ENCODE measurements around the gene MAGI2. TPM values are rescaled to one million over a fixed set of nuclear protein-coding genes. Genes with fewer than 3 reads are reported as not detected.

Gene MAGI2
- total RNA-seq, 1 experiment from 2014 or later = 0.52 TPM

DNA sequence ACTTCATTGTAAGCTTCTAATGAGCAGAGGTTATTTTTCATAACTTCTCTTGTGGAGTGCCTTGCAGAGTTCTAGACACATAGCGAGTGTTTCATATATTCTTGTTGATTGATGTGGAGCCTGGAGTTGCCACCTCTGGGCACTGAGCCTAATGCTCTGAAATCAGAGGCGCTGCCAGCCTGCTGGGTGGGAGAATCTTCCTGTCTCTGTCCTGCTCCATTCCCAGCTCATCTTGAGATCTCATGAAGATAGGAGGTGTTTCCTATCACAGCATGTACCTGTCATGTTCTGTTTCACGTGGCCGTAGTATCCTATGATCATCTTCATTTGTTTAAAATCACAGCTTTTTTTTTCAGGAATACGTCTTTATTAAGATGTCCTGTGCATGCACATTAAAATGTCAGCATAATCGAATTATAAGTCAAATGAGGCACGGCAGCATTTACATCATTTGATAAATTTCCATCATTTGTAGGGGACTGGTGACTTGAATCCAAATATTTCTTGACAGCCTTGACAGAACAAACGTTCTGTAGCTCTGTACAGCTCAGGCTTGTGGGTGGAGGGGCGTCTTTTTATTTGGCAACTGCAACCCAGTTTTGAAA lies 1261.9 kb downstream of the MAGI2 start:
- intact Hi-C loops (cut with micrococcal nuclease; ENCODE audit: unreplicated experiment) = no loop called here
- no peak for DNase-seq

DNA sequence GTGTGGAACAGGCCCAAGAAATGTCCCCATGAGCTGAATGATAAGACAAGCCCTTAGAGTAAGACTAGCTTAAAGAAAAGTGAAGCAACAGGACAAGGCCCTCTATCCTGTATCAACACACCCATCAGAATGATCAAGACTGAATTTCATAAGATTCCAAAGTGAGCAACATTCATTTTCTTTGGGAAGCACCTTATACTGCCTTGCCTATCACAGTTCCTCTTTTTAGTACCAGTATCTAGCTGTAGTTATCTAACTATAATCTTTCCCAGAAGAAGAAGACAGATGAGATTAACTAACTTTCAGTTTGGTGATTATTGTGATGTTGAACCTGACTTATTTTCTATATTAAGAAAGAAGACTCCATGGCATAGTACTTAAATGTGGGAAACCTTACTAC lies 1263.7 kb downstream of the MAGI2 start:
- Mint-ChIP-seq H3K4me1 (ENCODE audit: low read depth, unreplicated experiment) (no peaks in the 10 kb centered on the region), H3K4me3 (ENCODE audit: low read depth, unreplicated experiment) (no peak overlapping the region), H3K9me3 (ENCODE audit: low read depth, unreplicated experiment) (no peaks in the 10 kb centered on the region), H3K27me3 (ENCODE audit: unreplicated experiment) (peaks cover 27% of the 10 kb centered on the region), H3K36me3 (ENCODE audit: insufficient read depth, unreplicated experiment) (no peaks in the 10 kb centered on the region), H3K27ac (ENCODE audit: unreplicated experiment) (no peak overlapping the region)
- CTCF ChIA-PET = no interaction called here
- intact Hi-C loops (cut with micrococcal nuclease; ENCODE audit: unreplicated experiment) = no loop called here
- no peak for DNase-seq
- TF ChIP-seq CTCF (IDR thresholded peaks at IDR 0.05; ENCODE audit: unreplicated experiment) = no peak
- BruUV-seq (replicated peaks) = no TSS peak

More for the DNA sequence above, 1261.9 kb downstream of the MAGI2 start:
- Mint-ChIP-seq H3K9me3 (ENCODE audit: low read depth, unreplicated experiment) (no peaks in the 10 kb centered on the region), H3K4me1 (ENCODE audit: low read depth, unreplicated experiment) (no peaks in the 10 kb centered on the region), H3K27ac (ENCODE audit: unreplicated experiment) (no peak overlapping the region), H3K4me3 (ENCODE audit: low read depth, unreplicated experiment) (no peak overlapping the region), H3K36me3 (ENCODE audit: insufficient read depth, unreplicated experiment) (no peaks in the 10 kb centered on the region), H3K27me3 (ENCODE audit: unreplicated experiment) (peaks cover 41% of the 10 kb centered on the region)
- no peak for TF ChIP-seq CTCF (IDR thresholded peaks at IDR 0.05; ENCODE audit: unreplicated experiment)
- CTCF ChIA-PET = no interaction called here
- BruUV-seq (replicated peaks) = no TSS peak

- Mint-ChIP-seq H3K27me3 (ENCODE audit: unreplicated experiment) (peaks cover 29% of the 10 kb centered on the region), H3K4me1 (ENCODE audit: low read depth, unreplicated experiment) (no peaks in the 10 kb centered on the region), H3K4me3 (ENCODE audit: low read depth, unreplicated experiment) (no peak overlapping the region), H3K27ac (ENCODE audit: unreplicated experiment) (no peak overlapping the region), H3K9me3 (ENCODE audit: low read depth, unreplicated experiment) (no peaks in the 10 kb centered on the region), H3K36me3 (ENCODE audit: insufficient read depth, unreplicated experiment) (no peaks in the 10 kb centered on the region)
- no peak for TF ChIP-seq CTCF (IDR thresholded peaks at IDR 0.05; ENCODE audit: unreplicated experiment)
- no peak for DNase-seq
- intact Hi-C loops (cut with micrococcal nuclease; ENCODE audit: unreplicated experiment) = no loop called here
- no TSS peak for BruUV-seq (replicated peaks)
- CTCF ChIA-PET = no interaction called here
Observed at GRCh38 chr7:78185149-78185745, 1268.2 kb downstream of the MAGI2 start.

DNA sequence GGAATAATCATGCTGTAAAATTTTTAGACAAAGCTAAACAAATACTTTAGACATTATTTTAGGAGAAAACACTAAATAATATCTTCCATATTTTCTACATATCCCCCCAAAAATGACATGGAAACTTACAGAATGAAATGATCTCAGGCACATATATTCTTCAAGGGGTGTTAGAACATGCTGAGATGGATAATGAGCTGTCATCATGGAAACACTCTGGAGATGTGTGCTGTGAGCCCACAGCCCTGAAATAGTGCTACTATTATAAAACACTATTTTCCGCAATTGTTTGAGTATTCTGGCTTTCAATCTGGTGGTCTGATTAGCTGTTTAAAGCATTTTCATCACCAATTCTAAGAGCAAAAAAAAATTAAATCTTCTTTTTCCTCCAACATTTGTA lies 1269.2 kb downstream of the MAGI2 start:
- DNase-seq = no peak
- no TSS peak for BruUV-seq (replicated peaks)
- H3K4me3 Mint-ChIP-seq (ENCODE audit: low read depth, unreplicated experiment) = no peak overlapping the region
- no peaks in the 10 kb centered on the region for H3K9me3 Mint-ChIP-seq (ENCODE audit: low read depth, unreplicated experiment)
- H3K27ac Mint-ChIP-seq (ENCODE audit: unreplicated experiment) = no peak overlapping the region
- peaks cover 38% of the 10 kb centered on the region for H3K27me3 Mint-ChIP-seq (ENCODE audit: unreplicated experiment)
- no peaks in the 10 kb centered on the region for H3K4me1 Mint-ChIP-seq (ENCODE audit: low read depth, unreplicated experiment)
- no peak for TF ChIP-seq CTCF (IDR thresholded peaks at IDR 0.05; ENCODE audit: unreplicated experiment)
- intact Hi-C loops (cut with micrococcal nuclease; ENCODE audit: unreplicated experiment) = no loop called here
- H3K36me3 Mint-ChIP-seq (ENCODE audit: insufficient read depth, unreplicated experiment) = no peaks in the 10 kb centered on the region
- CTCF ChIA-PET = no interaction called here
